Right renal cortex interstitium (tissue), 3 donors: ENCODE data around the gene LRP1. TPM values are rescaled to one million over a fixed set of nuclear protein-coding genes. Genes with fewer than 3 reads are reported as not detected.

Experiments used
- DNase-seq, 3 donors: peaks; one replicate each; pipeline ENCODE4 v3.0.0-alpha.2; 2013; ENCODE audit warnings: low read depth in 3 of 3, low spot score in 2 of 3
- polyA plus RNA-seq, 3 donors: library from polyadenylated mRNA; unstranded; fragments of 120-200 nt; gene quantifications; one replicate each; pipeline ENCODE4 v1.2.1, GENCODE V29; 2013; ENCODE audit not compliant: insufficient read length in 3 of 3

LRP1 gene
- polyA plus RNA-seq, 3 donors = 58.5 to 69.2 (median 60.0) TPM

- no peak for DNase-seq
Observed at GRCh38 chr12:57169046-57169795, 40.9 kb downstream of the LRP1 start.

- DNase-seq = no peak
Observed at GRCh38 chr12:57169969-57170368, 41.7 kb downstream of the LRP1 start.

DNA sequence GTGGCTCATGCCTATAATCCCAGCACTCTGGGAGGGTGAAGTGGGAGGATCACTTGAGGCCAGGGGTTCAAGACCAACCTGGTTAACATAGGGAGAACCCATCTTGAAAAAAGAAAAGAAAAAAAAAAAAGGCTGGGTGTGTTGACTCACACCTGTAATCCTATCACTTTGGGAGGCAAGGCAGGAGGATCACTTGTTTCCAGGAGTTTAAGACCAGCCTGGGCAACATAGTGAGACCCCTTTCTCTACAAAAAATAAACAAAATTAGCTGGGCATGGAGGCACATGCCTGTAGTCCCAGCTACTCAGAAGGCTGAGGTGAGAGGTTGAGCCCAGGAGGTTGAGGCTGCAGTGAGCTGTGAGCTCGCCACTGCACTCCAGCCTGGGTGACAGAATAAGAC lies 42.1 kb downstream of the LRP1 start:
- DNase-seq = no peak

DNA sequence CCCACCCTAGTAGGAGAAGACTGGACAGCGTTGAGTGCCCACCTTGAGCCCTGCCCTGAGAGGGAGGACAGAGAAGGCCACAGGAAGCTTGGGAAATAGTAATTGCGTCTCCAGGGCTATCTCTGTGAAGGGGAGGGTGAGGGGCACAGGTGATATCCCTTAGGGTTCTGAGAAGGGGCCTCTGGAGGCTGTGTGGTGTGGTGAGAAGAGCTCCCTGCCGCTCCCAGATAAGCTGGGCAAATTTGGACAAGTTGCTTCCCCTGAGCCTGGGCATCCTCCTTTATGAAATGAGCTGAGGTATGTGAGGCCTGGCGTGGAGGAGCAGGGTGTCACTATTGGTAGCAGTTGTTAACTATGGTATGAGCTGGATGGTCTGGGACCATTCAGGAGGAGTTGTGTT lies 42.6 kb downstream of the LRP1 start:
- DNase-seq = no peak

DNA sequence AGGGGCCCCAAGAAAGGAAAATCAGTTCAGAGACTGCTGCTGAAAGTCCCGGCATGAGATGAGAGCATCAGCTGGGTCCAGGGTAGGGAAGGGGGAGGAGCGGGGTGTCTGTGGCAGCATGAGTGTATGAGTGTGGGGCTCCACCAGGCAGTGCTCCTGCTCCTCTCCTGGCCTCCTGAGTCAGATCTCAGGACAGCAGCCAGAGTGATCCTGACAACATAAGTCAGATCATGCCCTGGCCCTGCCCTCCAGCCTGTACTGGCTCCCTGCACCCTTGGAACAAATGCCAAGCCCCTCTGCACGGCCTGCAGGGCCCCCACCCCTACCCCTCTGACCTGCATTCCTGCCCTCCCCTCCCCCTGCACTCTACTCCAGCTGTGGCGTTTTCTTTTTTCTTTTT lies 43.4 kb downstream of the LRP1 start:
- no peak for DNase-seq

GRCh38 chr12:57173089-57173488 lies 44.8 kb downstream of the LRP1 start:
- no peak for DNase-seq

GRCh38 chr12:57173683-57174082 lies 45.4 kb downstream of the LRP1 start:
- no peak for DNase-seq

DNA sequence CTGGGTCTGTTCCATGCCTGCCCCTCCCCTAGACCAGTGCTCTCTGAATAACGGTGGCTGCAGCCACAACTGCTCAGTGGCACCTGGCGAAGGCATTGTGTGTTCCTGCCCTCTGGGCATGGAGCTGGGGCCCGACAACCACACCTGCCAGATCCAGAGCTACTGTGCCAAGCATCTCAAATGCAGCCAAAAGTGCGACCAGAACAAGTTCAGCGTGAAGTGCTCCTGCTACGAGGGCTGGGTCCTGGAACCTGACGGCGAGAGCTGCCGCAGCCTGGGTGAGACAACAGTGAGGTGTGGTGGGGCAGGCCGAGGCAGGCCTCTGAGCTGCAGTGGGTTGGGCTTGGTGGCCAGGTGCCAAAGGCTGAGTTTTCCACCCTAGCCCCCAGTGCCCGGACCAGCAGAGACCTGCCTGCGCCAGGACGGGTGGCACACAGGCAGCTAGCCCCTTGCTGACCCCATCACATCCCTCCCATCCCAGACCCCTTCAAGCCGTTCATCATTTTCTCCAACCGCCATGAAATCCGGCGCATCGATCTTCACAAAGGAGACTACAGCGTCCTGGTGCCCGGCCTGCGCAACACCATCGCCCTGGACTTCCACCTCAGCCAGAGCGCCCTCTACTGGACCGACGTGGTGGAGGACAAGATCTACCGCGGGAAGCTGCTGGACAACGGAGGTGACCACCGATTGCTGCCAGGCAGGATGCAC lies 47.3 kb downstream of the LRP1 start:
- DNase-seq = peak; percentile 12 to 32 (median 27)

- DNase-seq = no peak
Observed at GRCh38 chr12:57176139-57176477, 47.8 kb downstream of the LRP1 start.

DNA sequence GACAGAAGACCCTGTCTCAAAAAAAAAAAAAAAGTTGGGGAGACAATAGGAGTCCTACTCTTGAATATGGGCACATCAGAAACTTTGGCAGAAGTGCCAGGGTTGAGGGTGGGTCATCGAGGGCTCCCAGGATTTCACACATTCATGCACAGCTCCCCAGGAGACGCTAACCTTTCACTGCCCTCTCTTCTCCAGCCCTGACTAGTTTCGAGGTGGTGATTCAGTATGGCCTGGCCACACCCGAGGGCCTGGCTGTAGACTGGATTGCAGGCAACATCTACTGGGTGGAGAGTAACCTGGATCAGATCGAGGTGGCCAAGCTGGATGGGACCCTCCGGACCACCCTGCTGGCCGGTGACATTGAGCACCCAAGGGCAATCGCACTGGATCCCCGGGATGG lies 48.6 kb downstream of the LRP1 start:
- no peak for DNase-seq

- no peak for DNase-seq
Observed at GRCh38 chr12:57177354-57177753, 49.1 kb downstream of the LRP1 start.

- no peak for DNase-seq
Observed at GRCh38 chr12:57178213-57178612, 49.9 kb downstream of the LRP1 start.

GRCh38 chr12:57179331-57180086 lies 51.2 kb downstream of the LRP1 start:
- no peak for DNase-seq

DNA sequence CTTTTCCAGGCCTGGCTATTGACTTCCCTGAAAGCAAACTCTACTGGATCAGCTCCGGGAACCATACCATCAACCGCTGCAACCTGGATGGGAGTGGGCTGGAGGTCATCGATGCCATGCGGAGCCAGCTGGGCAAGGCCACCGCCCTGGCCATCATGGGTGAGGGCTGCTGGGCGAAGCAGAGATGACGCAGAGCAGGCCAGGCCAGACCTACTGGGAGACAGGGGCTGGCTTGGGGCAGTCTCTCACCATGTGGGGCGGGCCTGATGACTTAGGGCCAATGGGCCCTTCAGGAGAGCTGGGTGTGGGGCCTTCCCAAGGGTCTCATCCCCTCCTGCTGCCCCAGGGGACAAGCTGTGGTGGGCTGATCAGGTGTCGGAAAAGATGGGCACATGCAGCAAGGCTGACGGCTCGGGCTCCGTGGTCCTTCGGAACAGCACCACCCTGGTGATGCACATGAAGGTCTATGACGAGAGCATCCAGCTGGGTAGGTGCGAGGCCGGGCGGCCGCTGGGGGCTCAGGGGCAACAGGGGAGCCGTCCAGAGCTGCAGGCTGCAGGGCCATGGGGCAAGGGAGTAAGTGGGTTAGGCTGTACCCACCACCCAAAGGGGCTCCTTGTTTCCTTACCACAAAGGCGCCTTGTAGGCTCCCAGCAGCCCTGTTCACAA lies 52.2 kb downstream of the LRP1 start:
- DNase-seq = no peak

DNA sequence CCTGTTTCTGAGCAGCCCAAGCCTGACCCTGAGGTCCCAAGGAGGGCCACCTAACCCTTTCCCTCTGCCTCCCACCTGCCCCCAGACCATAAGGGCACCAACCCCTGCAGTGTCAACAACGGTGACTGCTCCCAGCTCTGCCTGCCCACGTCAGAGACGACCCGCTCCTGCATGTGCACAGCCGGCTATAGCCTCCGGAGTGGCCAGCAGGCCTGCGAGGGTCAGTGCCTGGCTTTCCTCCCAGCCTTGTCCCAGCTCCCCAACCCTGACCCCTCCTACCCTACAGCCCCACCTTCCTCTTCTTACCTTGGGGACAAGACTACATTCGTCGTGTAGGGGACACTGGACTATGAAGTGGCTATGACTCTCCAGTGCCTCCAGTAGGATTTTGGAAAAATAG lies 52.8 kb downstream of the LRP1 start:
- no peak for DNase-seq

- DNase-seq = no peak
Observed at GRCh38 chr12:57181561-57182155, 53.4 kb downstream of the LRP1 start.

DNA sequence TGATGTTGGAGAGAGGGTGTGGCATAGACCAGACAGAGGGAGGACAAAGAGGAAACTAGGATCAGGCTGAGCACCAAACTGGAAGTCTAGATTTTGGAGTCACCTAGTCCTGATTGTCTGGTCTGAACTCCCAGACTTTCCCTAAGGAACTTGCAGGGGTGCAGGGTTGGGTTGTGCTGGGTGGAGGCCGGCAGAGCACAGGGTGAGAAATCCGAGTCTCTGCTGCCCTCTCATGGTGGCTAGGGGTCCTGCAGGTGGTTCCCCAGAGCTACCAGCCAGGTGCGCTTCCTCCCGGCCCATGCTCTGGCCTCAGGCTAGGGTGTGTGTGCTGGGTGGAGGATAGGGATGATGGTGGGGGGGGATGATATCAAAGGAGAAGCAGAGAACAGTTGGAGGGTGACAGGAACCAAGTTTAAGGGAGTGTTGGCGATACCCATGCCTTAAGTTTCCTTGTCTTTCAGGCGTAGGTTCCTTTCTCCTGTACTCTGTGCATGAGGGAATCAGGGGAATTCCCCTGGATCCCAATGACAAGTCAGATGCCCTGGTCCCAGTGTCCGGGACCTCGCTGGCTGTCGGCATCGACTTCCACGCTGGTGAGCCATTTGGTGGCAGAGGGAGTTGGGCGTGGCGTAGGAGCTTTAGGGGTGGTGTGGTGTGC lies 54.8 kb downstream of the LRP1 start:
- peak; percentile 34 to 64 (median 50) for DNase-seq

DNA sequence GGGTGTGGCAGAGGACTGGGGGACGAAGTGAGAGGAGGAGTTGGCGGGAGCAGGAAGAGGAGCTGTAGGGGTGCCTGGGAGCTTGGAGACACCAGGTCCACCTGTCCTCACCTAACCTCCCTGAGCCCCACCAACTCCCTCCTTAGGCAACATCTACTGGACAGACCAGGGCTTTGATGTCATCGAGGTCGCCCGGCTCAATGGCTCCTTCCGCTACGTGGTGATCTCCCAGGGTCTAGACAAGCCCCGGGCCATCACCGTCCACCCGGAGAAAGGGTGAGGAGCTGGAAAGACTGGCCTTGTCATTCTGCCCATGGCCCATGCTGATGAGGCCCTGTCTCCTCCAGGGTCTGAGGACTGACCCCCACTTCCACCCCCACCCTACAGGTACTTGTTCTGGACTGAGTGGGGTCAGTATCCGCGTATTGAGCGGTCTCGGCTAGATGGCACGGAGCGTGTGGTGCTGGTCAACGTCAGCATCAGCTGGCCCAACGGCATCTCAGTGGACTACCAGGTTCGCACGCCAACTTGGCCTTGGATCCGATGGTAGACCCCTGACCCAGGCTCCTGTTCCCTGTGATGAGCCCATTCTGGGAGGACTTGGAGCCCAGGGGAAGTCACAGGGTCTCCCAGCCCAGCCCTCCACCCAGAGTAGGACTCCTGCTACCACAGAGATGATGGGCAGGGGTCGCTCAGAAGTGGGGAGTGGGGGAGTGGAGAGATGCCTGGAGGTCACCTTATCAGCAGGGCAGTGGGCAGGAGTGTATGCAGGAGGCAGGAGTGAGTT lies 55.8 kb downstream of the LRP1 start:
- no peak for DNase-seq

DNA sequence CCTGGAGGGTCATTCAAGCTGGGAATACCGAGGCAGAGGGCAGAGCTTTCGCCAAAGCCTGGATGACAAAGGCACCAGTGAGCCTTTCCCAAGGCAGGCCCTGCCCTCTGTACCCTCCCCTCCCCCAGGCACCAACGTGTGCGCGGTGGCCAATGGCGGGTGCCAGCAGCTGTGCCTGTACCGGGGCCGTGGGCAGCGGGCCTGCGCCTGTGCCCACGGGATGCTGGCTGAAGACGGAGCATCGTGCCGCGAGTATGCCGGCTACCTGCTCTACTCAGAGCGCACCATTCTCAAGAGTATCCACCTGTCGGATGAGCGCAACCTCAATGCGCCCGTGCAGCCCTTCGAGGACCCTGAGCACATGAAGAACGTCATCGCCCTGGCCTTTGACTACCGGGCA lies 57.1 kb downstream of the LRP1 start:
- no peak for DNase-seq
